Activated T-cell treated with anti-CD3 and anti-CD28 coated beads for 4 hours (primary cell): ENCODE results near the gene ACAD11.
"Not testable (repeated sequence)": the region's sequence is repeated elsewhere in the genome, so short reads cannot be mapped to it uniquely, and the experiment has no call there.

Source experiments
- DNase-seq: peaks from one replicate; pipeline ENCODE4 v3.0.0-alpha.2; 2020

The ACAD11 gene

GRCh38 chr3:132643366-132643765 is 16.2 kb downstream of the ACAD11 start:
- DNase-seq, result no peak

- no peak for DNase-seq
Measured at GRCh38 chr3:132642539-132642847, 17.1 kb downstream of the ACAD11 start.

GRCh38 chr3:132641837-132642538 is 17.6 kb downstream of the ACAD11 start:
- DNase-seq, result no peak

GRCh38 chr3:132641427-132641826 is 18.2 kb downstream of the ACAD11 start:
- not testable (repeated sequence) for DNase-seq

- DNase-seq, result no peak
Measured at GRCh38 chr3:132638706-132639105, 20.9 kb downstream of the ACAD11 start.

GRCh38 chr3:132637590-132637989 is 22.0 kb downstream of the ACAD11 start:
- no peak for DNase-seq

- DNase-seq, result no peak
Measured at GRCh38 chr3:132635052-132635451, 24.6 kb downstream of the ACAD11 start.

- DNase-seq, result no peak
Measured at GRCh38 chr3:132630612-132631011, 29.0 kb downstream of the ACAD11 start.

- no peak for DNase-seq
Measured at GRCh38 chr3:132629928-132630327, 29.7 kb downstream of the ACAD11 start.

GRCh38 chr3:132628157-132628556 is 31.5 kb downstream of the ACAD11 start:
- no peak for DNase-seq

GRCh38 chr3:132626955-132627354 is 32.7 kb downstream of the ACAD11 start:
- no peak for DNase-seq

- no peak for DNase-seq
Measured at GRCh38 chr3:132625613-132626012, 34.0 kb downstream of the ACAD11 start.

GRCh38 chr3:132624790-132625189 is 34.8 kb downstream of the ACAD11 start:
- DNase-seq, result no peak

GRCh38 chr3:132623646-132624045 is 36.0 kb downstream of the ACAD11 start:
- DNase-seq, result no peak

GRCh38 chr3:132622761-132623160 is 36.8 kb downstream of the ACAD11 start:
- no peak for DNase-seq

GRCh38 chr3:132622148-132622547 is 37.5 kb downstream of the ACAD11 start:
- no peak for DNase-seq

- no peak for DNase-seq
Measured at GRCh38 chr3:132616780-132617179, 42.8 kb downstream of the ACAD11 start.

GRCh38 chr3:132615881-132616280 is 43.7 kb downstream of the ACAD11 start:
- DNase-seq, result no peak

- not testable (repeated sequence) for DNase-seq
Measured at GRCh38 chr3:132615301-132615700, 44.3 kb downstream of the ACAD11 start.

- not testable (repeated sequence) for DNase-seq
Measured at GRCh38 chr3:132606620-132607019, 53.0 kb downstream of the ACAD11 start.

- no peak for DNase-seq
Measured at GRCh38 chr3:132606085-132606484, 53.5 kb downstream of the ACAD11 start.

- no peak for DNase-seq
Measured at GRCh38 chr3:132605374-132605792, 54.2 kb downstream of the ACAD11 start.

GRCh38 chr3:132600614-132601013 is 59.0 kb downstream of the ACAD11 start:
- not testable (repeated sequence) for DNase-seq

- no peak for DNase-seq
Measured at GRCh38 chr3:132598181-132598580, 61.4 kb downstream of the ACAD11 start.

- DNase-seq, result no peak
Measured at GRCh38 chr3:132597660-132598059, 61.9 kb downstream of the ACAD11 start.
